Fibroblast of pulmonary artery (primary cell): ENCODE measurements around the gene OLA1.
A peak's percentile ranks its signal among the peaks of the same experiment; 100 is the strongest.
"Not testable (repeated sequence)": the region's sequence is repeated elsewhere in the genome, so short reads cannot be mapped to it uniquely, and the experiment has no call there.

Source experiments
- DNase-seq: peaks from one replicate; pipeline ENCODE4 v3.0.0-alpha.2; 2010; ENCODE audit warnings: low read depth
- H3K4me3 ChIP-seq: replicated peaks from 2 replicates; pipeline ENCODE4 v1.5.1; 2011; ENCODE audit warnings: low read depth, mild to moderate bottlenecking, control low read depth, low read length, moderate library complexity
- TF ChIP-seq, protein P1 (sequence below): IDR thresholded peaks from 2 replicates; pipeline ENCODE4 v1.5.1; 2011; ENCODE audit warnings: mild to moderate bottlenecking, control low read depth, low read length, inconsistent platforms; ENCODE audit errors: missing control alignments

Gene OLA1

DNA sequence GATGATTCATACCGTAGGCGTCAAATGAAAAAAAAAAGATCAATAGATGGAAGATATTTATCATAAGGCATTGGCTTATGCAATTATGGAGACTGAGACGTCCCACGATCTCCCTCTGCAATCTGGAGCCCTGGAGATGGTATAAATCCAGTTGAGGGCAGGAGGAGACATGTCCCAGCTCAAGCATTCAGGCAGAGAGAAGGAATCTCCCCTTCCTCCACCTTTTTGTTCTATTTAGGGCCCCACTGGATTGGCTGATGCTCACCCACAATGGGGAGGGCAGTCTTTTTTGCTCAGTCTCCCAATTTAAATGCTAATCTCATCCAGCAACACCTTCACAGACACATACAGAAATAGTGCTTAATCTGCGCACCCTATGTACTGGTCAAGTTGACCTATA, 18.0 kb upstream of the OLA1 start:
- DNase-seq: no peak
- TF ChIP-seq, protein P1, sequence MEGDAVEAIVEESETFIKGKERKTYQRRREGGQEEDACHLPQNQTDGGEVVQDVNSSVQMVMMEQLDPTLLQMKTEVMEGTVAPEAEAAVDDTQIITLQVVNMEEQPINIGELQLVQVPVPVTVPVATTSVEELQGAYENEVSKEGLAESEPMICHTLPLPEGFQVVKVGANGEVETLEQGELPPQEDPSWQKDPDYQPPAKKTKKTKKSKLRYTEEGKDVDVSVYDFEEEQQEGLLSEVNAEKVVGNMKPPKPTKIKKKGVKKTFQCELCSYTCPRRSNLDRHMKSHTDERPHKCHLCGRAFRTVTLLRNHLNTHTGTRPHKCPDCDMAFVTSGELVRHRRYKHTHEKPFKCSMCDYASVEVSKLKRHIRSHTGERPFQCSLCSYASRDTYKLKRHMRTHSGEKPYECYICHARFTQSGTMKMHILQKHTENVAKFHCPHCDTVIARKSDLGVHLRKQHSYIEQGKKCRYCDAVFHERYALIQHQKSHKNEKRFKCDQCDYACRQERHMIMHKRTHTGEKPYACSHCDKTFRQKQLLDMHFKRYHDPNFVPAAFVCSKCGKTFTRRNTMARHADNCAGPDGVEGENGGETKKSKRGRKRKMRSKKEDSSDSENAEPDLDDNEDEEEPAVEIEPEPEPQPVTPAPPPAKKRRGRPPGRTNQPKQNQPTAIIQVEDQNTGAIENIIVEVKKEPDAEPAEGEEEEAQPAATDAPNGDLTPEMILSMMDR: no peak
- no peak overlapping the region for H3K4me3 ChIP-seq

DNA sequence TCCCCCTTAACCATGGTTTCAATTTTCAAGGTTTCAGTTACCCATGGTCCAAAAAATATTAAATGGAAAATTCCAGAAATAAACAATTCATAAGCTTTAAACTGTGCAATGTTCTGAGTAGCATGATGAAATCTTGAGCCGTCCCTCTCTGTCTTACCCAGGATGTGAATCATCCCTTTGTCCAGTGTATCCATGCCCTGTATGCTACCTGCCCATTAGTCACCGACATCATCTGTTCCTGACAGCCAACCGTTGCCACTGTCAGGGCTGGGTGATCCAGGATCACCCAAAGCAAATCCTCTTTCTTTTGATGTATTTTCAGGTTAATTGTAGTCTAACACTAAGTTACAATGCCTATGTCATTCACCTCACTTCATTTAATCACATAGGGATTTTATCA, 15.7 kb upstream of the OLA1 start:
- TF ChIP-seq, protein P1: no peak
- peak; percentile 84 for DNase-seq
- no peak overlapping the region for H3K4me3 ChIP-seq

DNA sequence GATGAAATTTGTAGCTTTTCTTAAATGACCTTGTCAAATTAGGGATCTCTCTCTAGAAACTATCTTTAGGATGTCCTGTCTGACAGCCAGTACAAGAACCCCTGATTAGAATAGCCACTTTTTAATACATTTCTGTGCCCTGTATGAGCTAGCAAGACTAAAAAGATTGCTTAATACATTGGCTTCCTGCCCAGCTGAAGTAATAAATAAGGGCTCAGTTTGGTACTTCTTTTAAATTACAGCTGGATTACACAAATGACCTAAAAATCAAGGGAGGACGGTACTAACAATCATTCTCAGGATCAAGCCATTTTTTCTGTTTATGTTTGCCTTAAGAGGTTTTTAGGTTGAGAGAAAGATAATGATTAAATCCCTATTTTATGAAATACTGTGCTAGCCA, 11.6 kb upstream of the OLA1 start:
- no peak overlapping the region for H3K4me3 ChIP-seq
- peak; percentile 91 for DNase-seq
- TF ChIP-seq, protein P1: no peak

DNA sequence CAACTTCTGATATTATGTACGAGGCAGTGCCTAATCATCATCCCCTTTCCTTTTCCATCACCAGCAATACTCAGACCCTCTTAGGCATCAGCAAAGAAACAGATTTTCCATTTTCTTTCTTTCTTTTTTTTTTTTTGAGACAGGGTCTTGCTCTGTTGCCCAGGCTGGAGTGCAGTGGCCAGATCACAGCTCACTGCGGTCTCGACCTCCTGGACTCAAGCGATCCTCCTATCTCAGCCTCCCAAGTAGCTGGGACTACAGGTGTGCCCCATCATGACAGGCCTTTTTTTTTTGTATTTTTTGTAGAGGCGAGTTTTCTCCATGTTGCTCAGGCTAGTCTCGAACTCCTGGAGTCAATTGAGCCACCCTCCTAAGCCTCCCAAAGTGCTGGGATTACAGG, 5.9 kb upstream of the OLA1 start:
- H3K4me3 ChIP-seq: no peak overlapping the region
- DNase-seq: no peak
- TF ChIP-seq, protein P1: no peak

DNA sequence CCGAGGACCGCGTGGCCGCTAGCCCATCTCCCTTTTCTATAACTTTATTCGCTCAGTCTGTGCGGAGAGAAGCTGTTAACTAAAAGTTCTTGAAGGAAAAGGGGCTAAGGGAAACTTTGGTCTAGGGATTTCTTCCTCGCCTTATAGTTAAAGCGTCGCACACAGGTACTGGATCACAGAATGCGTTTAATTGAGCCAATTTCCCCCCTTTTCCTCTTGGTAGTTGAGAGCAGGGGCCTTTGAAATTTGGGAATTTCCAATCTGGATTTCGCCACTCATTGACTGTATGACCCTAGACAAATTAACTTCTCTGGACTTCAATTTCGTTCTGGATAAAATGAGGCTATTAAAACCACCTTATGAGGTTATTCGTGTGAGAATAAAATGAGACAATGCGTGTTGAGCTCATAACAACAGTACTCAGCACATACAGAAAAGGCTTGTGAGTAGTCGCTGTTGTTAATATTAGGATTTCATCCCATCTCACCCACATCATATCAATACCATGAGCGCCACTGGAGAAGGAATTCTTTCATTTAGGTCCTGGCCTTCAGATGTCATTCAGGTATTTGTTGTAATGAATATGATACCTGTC, 763 bp upstream of the OLA1 start:
- TF ChIP-seq, protein P1: no peak
- DNase-seq: no peak
- H3K4me3 ChIP-seq: peak overlapping the region; percentile 82

DNA sequence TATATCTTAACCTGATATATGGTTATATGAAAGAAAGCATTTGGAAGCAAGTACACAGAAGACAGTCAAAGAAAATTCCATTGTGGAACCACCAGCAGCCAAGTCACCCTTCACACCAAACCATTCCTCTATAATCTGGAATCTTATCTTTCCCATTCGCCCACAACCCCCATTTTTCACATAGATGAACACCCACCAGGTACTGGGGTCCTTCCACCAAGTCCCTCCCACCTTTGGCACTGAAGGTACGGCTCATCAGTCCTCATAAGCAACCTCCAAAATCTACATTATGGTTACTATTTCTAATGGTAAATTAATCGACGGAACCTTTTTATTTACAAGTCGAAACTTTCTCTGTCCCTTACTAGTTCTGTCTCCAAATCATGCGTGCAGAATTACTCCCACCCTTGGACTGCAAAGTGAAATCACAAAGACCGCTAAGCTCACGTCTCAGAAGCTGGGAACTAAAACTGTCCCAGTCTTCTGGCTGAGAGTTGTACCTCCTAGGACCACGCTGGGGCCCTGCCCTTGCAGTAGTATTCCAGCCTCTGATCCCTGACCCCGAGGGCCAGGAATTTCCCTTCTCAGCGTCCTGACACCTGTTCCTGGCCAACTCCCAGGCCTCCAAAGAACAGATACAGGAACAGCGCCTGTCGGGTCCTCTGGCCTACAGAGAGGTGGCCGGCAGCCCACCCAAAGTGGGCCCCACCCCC, 702 bp downstream of the OLA1 start:
- TF ChIP-seq, protein P1: no peak
- peak; percentile 24 for DNase-seq
- peak overlapping the region; percentile 82 for H3K4me3 ChIP-seq

DNA sequence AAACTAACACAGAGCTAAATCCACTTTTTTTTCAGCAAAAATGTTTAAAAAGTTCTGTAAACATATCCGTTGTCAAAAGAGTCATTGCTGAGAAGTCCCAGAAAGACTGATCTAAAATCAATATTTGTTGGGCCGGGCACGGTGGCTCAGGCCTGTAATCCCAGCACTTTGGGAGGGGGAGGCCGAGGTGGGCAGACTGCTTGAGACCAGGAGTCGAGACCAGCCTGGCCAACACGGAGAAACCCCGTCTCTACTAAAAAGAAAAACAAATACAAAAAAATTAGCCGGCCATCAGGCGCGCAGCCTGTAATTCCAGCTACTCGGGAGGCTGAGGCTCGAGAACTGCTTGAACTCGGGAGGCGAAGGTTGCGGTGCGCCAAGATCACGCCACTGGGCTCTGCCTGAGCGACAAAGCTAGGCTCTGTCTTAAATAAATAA, 1.4 kb downstream of the OLA1 start:
- TF ChIP-seq, protein P1: no peak
- H3K4me3 ChIP-seq: peak overlapping the region; percentile 82
- DNase-seq: no peak

DNA sequence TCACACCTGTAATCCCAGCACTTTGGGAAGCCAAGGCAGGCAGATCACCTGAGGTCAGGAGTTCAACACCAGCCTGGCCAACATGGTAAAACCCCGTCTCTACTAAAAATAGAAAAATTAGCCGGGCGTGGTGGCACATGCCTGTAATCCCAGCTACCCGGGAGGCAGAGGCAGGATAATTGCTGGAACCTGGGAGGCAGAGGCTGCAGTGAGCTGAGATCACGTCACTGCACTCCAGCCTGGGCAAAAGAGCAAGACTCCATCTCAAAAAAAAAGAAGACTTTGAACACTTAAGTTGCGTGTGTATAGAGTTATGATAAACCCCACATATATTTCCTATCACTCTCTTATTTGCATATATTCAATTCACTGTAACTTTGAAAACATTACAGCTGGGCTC, 2.7 kb downstream of the OLA1 start:
- not testable (repeated sequence) for H3K4me3 ChIP-seq, DNase-seq
